HG03342 (cell line): Measurements from ENCODE around the gene BHLHA9.

ENCODE experiments used
- ATAC-seq: cut with Tn5 transposase; IDR thresholded peaks from one replicate; pipeline ENCODE4 v1.9.1; 2021; ENCODE audit warnings: mild to moderate bottlenecking, moderate library complexity; ENCODE audit not compliant: unreplicated experiment

The BHLHA9 gene

GRCh38 chr17:1251866-1252608 is 18.2 kb upstream of the BHLHA9 start:
- no peak for ATAC-seq

- no peak for ATAC-seq
Measured at GRCh38 chr17:1255041-1255440, 15.2 kb upstream of the BHLHA9 start.

- ATAC-seq, result no peak
Measured at GRCh38 chr17:1256699-1257098, 13.5 kb upstream of the BHLHA9 start.

GRCh38 chr17:1260086-1260769 is 10.0 kb upstream of the BHLHA9 start:
- ATAC-seq, result no peak

GRCh38 chr17:1260770-1261161 is 9.5 kb upstream of the BHLHA9 start:
- no peak for ATAC-seq

GRCh38 chr17:1264196-1264595 is 6.0 kb upstream of the BHLHA9 start:
- no peak for ATAC-seq

- no peak for ATAC-seq
Measured at GRCh38 chr17:1267471-1267943, 2.7 kb upstream of the BHLHA9 start.

GRCh38 chr17:1271030-1271423 is 783 bp downstream of the BHLHA9 start:
- no peak for ATAC-seq

GRCh38 chr17:1271441-1271840 is 1.2 kb downstream of the BHLHA9 start:
- ATAC-seq, result no peak

GRCh38 chr17:1272701-1273100 is 2.5 kb downstream of the BHLHA9 start:
- ATAC-seq, result no peak

GRCh38 chr17:1273492-1274244 is 3.4 kb downstream of the BHLHA9 start:
- no peak for ATAC-seq

- no peak for ATAC-seq
Measured at GRCh38 chr17:1274245-1274608, 4.0 kb downstream of the BHLHA9 start.

- ATAC-seq, result no peak
Measured at GRCh38 chr17:1275205-1275961, 5.1 kb downstream of the BHLHA9 start.

GRCh38 chr17:1275962-1276736 is 5.9 kb downstream of the BHLHA9 start:
- no peak for ATAC-seq

- no peak for ATAC-seq
Measured at GRCh38 chr17:1280652-1281051, 10.4 kb downstream of the BHLHA9 start.

- ATAC-seq, result no peak
Measured at GRCh38 chr17:1286379-1287106, 16.3 kb downstream of the BHLHA9 start.

GRCh38 chr17:1289695-1290094 is 19.5 kb downstream of the BHLHA9 start:
- ATAC-seq, result no peak

- no peak for ATAC-seq
Measured at GRCh38 chr17:1290676-1291075, 20.4 kb downstream of the BHLHA9 start.

GRCh38 chr17:1294157-1294717 is 24.0 kb downstream of the BHLHA9 start:
- ATAC-seq, result no peak
